Right forelimb (tissue), 1 donor: ENCODE data around the gene THBS4.

Experiments
- DNase-seq: peaks from one replicate; pipeline ENCODE4 v3.0.0-alpha.2; 2018

THBS4 gene

GRCh38 chr5:80122579-80122978 lies 87.4 kb downstream of the THBS4 start:
- DNase-seq: no peak

- DNase-seq: no peak
Measured at GRCh38 chr5:80124121-80124918, 89.2 kb downstream of the THBS4 start.

- no peak for DNase-seq
Measured at GRCh38 chr5:80125022-80125961, 90.1 kb downstream of the THBS4 start.

GRCh38 chr5:80125962-80126480 lies 90.9 kb downstream of the THBS4 start:
- no peak for DNase-seq

GRCh38 chr5:80127116-80127552 lies 92.0 kb downstream of the THBS4 start:
- no peak for DNase-seq

GRCh38 chr5:80128141-80128540 lies 93.0 kb downstream of the THBS4 start:
- no peak for DNase-seq

GRCh38 chr5:80129146-80129545 lies 94.0 kb downstream of the THBS4 start:
- DNase-seq: no peak
